Right lobe of liver (tissue), 6 donors: ENCODE results near the gene LRMDA. TPM values are rescaled to one million over a fixed set of nuclear protein-coding genes. Genes with fewer than 3 reads are reported as not detected.
A peak's percentile ranks its signal among the peaks of the same experiment; 100 is the strongest.

ENCODE experiments used
- ATAC-seq, 4 donors: fragments of 200-7000 bp; cut with Tn5 transposase; one replicate each; pipeline ENCODE4 v1.9.1; 2020; ENCODE audit warnings: mild to moderate bottlenecking in 4 of 4, moderate library complexity in 4 of 4
- DNase-seq, 3 donors: peaks; one replicate each; pipeline ENCODE4 v3.0.0-alpha.2; 2020
- H3K27ac ChIP-seq, 3 donors: fragments of 200-600 bp; one replicate each; pipeline ENCODE4 v1.8.0; 2022
- H3K27me3 ChIP-seq, 2 donors: fragments of 200-600 bp; one replicate each; pipeline ENCODE4 v1.8.0; 2022
- H3K36me3 ChIP-seq, 4 donors: fragments of 200-600 bp; sonication (generic) in 1 of 4; one replicate each; pipeline versions ENCODE4 v1.5.1 to v1.8.0; 2017 to 2022; ENCODE audit warnings: control low read depth in 1 of 4
- H3K4me1 ChIP-seq, 4 donors: fragments of 200-600 bp; sonication (generic) in 1 of 4; one replicate each; pipeline versions ENCODE4 v1.5.1 to v1.8.0; 2017 to 2022; ENCODE audit warnings: control low read depth in 1 of 4
- H3K4me3 ChIP-seq, 3 donors: fragments of 200-600 bp; one replicate each; pipeline ENCODE4 v1.8.0; 2022
- H3K9me3 ChIP-seq, 4 donors: fragments of 200-600 bp; sonication (generic) in 1 of 4; one replicate each; pipeline versions ENCODE4 v1.5.1 to v1.8.0; 2017 to 2022; ENCODE audit warnings: control low read depth in 1 of 4
- CTCF ChIP-seq, 4 donors: fragments of 200-600 bp in 3 of 4; fragments of 450-650 bp in 1 of 4; IDR thresholded peaks; one replicate each; pipeline versions ENCODE4 v1.5.1 to v1.8.0; 2016 to 2022; ENCODE audit warnings: antibody characterized with exemption in 4 of 4, mild to moderate bottlenecking in 2 of 4
- POLR2A ChIP-seq: fragments of 450-650 bp; IDR thresholded peaks from one replicate; pipeline ENCODE4 v1.6.1; 2017; ENCODE audit warnings: antibody characterized with exemption, mild to moderate bottlenecking
- WGBS: methylation state at CpG from one replicate; pipeline ENCODE4 v1.1.6; 2018; ENCODE audit warnings: low coverage, low lambda C conversion rate; ENCODE audit not compliant: insufficient coverage; ENCODE audit errors: missing lambda C conversion rate; 5-methylcytosine and 5-hydroxymethylcytosine counted together
- intact Hi-C, 2 donors: fragments of 100-400 bp; cut with DNase I; formaldehyde crosslinking; loops; one replicate each; pipeline versions ENCODE4 v1.11.2 to v1.14.1; 2022
- total RNA-seq, 6 experiments: library from RNA; depleted of rRNA in 2 of 6; stranded (reverse); fragments of >200 nt in 2 of 6; fragmentation: NEBNext Ultra II Directional in 3 of 6; extraction: Animal tissue kit (Norgen Biotek cat#: 25700) in 3 of 6; gene quantifications; one replicate each; pipeline versions ENCODE4 v1.1.0 to v1.2.4, GENCODE V29; 2016 to 2023
- donor health status: DM: no; HTN: yes; CAD: no.
- donor health status: DM: no; HTN: no; CAD: no.
- donor health status: DM: no; HTN: no; CAD: no.
- donor health status: DM: no; HTN: yes; CAD: no.
- donor health status: DM: no; HTN: yes; CAD: no.

The LRMDA gene
- total RNA-seq, 6 experiments from 2014 or later, result 9.9 to 19.9 (median 16.3) TPM

GRCh38 chr10:75630746-75631145, 199.3 kb downstream of the LRMDA start:
- WGBS, result 29% methylated on average over 2 of the region's 2 CpGs
- H3K9me3 ChIP-seq, result no peaks in the 10 kb centered on the region
- TF ChIP-seq POLR2A (no peak), CTCF (IDR thresholded peaks at IDR 0.05) (no peak)
- peaks cover 0 to 16% (median 4%) of the 10 kb centered on the region in 4 donors for H3K4me1 ChIP-seq
- no peak overlapping the region for H3K27ac ChIP-seq
- intact Hi-C loops, result no loop called here
- DNase-seq (no peak), ATAC-seq (peak in 1 of 4 donors; percentile 42)
- no peaks in the 10 kb centered on the region for H3K36me3 ChIP-seq
- no peaks in the 10 kb centered on the region for H3K27me3 ChIP-seq
- no peak overlapping the region for H3K4me3 ChIP-seq

- intact Hi-C loops, result no loop called here
- ATAC-seq (no peak), DNase-seq (no peak)
- no peak for TF ChIP-seq CTCF (IDR thresholded peaks at IDR 0.05)
- TF ChIP-seq POLR2A, result no peak
- H3K4me1 ChIP-seq, result peaks cover 0 to 17% (median 4%) of the 10 kb centered on the region in 4 donors
- H3K4me3 ChIP-seq, result no peak overlapping the region
- no peak overlapping the region for H3K27ac ChIP-seq
- no peaks in the 10 kb centered on the region for H3K9me3 ChIP-seq
- 81% methylated on average over 8 of the region's 8 CpGs for WGBS
- H3K27me3 ChIP-seq, result no peaks in the 10 kb centered on the region
- no peaks in the 10 kb centered on the region for H3K36me3 ChIP-seq
Measured at GRCh38 chr10:75632805-75633462, 201.5 kb downstream of the LRMDA start.

- Histone ChIP-seq H3K27me3 (no peaks in the 10 kb centered on the region), H3K36me3 (no peaks in the 10 kb centered on the region), H3K27ac (no peak overlapping the region), H3K4me3 (no peak overlapping the region), H3K9me3 (no peaks in the 10 kb centered on the region), H3K4me1 (peaks cover 0 to 17% (median 4%) of the 10 kb centered on the region in 4 donors)
- intact Hi-C loops, result no loop called here
- DNase-seq (no peak), ATAC-seq (no peak)
- WGBS, result 96% methylated on average over 2 of the region's 2 CpGs
- TF ChIP-seq POLR2A, result no peak
- no peak for TF ChIP-seq CTCF (IDR thresholded peaks at IDR 0.05)
Measured at GRCh38 chr10:75633568-75633967, 202.1 kb downstream of the LRMDA start.

GRCh38 chr10:75634947-75635346, 203.5 kb downstream of the LRMDA start:
- no peak overlapping the region for H3K4me3 ChIP-seq
- TF ChIP-seq POLR2A (no peak), CTCF (IDR thresholded peaks at IDR 0.05) (no peak)
- H3K27me3 ChIP-seq, result no peaks in the 10 kb centered on the region
- peak; percentile 36 to 72 (median 66) for ATAC-seq
- no peak for DNase-seq
- intact Hi-C loops, result no loop called here
- no peaks in the 10 kb centered on the region for H3K36me3 ChIP-seq
- H3K4me1 ChIP-seq, result peaks cover 0 to 17% (median 4%) of the 10 kb centered on the region in 4 donors
- H3K27ac ChIP-seq, result no peak overlapping the region
- WGBS, result 13% methylated on average over 1 of the region's 2 CpGs
- no peaks in the 10 kb centered on the region for H3K9me3 ChIP-seq
